ENCODE measurements around the gene DNAJC7.
"Not testable (repeated sequence)": the region's sequence is repeated elsewhere in the genome, so short reads cannot be mapped to it uniquely, and the experiment has no call there.

DNAJC7 gene

DNA sequence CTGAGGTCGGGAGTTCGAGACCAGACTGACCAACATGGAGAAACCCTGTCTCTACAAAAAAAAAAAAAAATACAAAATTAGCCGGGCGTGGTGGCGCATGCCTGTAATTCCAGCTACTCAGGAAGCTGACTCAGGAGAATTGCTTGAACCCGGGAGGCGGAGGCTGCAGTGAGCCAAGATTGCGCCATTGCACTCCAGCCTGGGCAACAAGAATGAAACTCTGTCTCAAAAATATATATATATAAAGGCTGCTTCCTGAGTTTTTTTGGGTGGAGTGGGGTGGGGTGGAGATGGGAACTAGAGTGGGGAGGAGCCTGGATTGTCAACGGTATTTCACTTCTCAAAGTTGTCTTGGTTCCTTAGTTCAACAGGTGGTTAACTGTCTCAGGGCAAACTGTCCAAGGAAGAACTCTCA is 7.0 kb downstream of the DNAJC7 start:
- DNase-seq: not testable (repeated sequence)

DNA sequence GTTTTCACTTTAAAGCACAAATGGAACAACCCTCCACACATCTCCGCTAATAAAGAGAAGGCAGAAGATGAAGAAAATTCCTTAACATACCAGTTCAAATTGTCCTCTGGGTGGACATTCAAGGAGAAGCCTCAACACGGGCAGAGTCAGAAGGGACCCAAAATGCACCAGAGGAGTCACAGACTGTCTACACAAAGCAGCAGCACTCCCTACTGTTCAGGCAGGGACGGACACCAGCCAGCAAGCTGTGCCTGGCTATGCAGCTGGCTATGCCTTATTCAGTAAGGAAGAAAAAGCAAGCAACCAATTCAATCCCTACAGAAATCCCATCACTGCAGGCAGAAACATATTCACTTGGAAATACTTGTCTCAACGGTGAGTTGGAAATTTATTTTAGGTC is 8.1 kb downstream of the DNAJC7 start:
- no peak for DNase-seq

DNA sequence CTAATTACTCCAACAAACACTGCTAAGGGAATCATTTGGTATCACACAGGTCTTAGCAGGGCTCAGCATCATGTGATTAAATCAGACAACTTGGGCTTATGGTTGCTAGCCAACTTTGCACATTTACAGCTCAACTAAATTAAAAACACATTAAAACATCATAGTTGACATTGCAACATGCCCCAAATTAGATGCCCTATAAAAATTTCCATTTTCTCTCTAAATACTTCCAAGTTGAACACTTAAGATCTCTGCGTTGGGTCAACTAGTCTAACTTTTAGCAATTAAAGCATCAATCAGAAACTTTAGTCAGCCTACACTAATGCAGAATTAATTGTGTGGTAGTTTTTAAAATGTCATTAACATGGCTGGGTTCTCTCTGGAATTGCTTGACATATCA is 12.1 kb downstream of the DNAJC7 start:
- DNase-seq: no peak

DNA sequence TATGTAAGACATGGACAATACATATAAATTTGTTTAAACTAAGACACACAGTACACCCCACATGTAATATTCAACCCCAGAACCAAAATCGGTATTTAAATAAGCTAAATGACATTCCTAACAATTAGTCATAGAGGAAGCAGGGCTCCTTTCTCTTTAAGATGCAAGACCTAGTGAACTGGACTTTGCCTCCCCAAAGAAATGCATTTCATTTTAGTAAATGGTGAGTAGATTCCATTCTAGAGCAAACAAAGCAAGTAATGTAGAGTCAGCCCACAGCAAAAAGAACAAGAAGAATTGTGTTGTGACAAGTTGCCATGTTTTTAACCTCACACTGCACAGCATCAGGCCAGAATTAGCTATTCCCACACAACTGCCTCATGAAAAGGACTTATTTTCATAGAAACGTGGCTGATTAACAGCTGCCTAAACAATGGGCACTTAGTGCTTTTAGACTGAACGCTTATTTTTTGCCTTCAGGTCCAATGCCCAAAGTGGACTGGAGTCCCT is 14.4 kb downstream of the DNAJC7 start:
- no peak for DNase-seq

DNA sequence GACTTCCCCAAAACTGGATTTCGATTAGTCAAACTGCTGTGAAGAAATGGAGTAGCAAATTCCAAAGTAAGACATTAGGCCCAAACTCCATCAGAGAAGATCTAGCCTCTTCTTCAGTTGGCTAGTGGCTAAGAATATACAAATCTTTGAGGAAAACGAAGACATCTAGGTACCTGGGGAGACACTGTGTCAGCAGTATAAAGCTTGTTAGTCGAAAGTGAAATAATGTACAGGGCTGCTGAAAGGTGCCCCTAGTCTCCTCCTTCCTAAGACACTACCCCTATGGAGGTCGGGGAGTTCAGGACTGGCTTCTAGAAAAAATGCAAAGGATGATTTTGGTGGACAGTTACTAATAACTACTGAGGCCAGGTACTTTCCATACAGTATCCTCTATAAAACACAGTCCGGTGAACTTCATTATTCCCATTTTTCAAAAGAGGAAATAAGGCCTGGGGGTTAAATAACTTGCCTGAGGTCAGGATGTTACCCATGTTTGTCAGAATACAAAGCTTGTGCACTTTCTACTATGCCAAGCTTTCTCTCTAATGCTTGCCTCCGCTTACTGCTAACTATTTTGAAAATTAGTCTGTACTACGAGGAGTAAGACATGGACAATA is 15.0 kb downstream of the DNAJC7 start:
- DNase-seq: no peak

GRCh38 chr17:42001729-42002128 is 15.5 kb downstream of the DNAJC7 start:
- no peak for DNase-seq

DNA sequence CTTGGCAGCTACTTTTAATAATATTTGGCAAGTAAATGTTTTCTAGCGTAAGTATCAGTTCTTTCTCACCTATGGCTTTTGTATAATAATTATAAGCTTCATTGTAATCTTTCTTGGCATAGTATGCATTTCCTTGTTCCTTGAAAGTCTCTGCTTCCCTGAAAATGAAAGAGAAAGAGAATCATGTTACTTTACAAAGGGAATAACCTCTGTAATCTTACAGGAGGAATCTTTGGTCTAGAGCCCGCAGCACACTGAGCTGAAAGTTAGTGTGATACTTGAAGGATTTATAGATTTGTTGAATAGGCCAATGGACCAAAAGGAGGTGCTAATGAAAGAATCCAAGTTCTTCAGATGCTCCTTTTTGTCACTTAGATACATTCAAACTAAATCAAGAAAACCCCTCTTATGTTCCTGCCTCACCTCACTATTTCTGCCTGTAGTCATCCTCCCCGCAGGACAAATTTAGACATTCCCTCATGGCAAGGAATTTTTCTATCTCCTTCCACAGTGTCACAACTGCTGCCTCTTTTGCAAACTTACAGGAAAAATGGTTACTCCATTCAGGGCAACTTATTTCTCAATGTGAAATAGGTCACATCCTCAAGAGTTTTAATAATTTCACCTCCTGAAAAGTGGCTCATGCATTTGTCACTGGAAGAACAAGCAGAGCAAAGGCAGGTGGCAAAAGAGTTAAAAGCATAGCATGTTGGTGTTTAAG is 16.7 kb downstream of the DNAJC7 start:
- no peak for DNase-seq

DNA sequence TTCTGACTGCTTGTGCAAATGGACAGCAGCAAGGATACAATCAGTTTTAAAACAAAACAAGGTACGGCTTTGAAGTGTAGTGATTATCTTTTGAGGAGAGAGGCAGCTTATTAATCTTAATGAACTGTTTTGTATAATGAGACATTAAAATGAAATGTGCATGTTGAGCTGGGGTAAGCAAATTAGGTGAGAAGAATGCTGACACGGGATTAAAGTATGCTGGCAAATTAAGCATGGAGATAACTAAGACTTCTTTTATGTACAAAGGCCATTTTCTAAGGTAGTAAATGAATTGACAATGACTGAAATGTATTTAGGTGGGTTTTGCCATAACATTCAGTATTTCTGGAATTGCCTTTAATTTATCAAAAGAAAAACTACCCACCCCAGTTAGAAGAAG is 18.7 kb downstream of the DNAJC7 start:
- no peak for DNase-seq

GRCh38 chr17:41996855-41997164 is 20.4 kb downstream of the DNAJC7 start:
- DNase-seq: no peak

DNA sequence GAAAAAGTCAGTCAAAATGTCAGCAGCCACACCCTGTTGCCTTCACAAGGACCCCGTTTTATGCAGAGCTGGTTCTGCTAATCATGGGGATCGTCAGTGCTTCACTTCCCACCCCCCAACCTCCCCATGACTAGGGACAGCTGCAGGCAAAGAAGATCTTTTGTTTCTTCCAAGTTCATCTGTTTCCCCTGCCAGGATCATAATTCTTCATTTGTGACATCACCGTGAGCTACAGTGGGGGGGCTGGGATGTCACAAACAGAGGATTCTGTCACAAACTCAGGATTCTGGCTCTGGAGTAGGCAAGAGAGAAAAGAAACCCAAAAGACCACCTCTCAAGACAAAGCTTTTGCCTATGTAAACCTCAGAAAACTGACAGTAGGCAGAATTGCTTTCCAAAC is 24.7 kb downstream of the DNAJC7 start:
- no peak for DNase-seq

DNA sequence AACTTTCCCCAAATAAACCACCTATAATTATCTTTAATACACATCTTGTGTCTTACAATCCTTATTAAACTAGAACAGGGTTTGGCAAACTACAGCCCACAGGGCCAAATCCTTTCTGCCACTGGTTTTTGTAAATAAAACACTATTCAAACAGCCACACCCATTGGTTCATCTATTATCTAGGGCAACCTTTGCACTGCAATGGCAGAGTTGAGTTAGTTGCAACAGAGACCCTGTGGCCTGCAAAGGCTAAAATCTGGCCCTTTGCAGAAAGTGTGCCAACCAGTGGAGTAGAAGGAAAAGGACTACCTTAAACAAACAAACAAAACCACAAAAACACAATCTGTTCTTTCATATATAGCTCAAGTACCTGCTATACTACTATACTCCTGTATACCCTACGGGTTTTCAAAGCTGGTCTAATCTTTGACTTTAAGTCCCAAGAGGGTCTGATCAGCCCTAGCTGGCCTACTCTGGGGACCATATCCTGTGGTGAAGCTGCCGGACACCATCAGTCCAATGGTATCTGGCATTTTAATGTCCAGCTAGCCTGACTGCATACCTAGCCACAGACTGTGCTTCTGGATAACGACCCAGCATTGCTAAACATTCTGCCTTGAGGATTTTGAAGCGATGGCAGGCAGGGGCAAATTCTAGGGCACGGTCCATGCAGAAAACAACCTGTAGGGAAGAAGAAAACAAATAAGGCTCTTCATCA is 27.4 kb downstream of the DNAJC7 start:
- no peak for DNase-seq

GRCh38 chr17:41988418-41988817 is 28.8 kb downstream of the DNAJC7 start:
- no peak for DNase-seq

GRCh38 chr17:41987642-41988041 is 29.6 kb downstream of the DNAJC7 start:
- DNase-seq: no peak

GRCh38 chr17:41986634-41987033 is 30.6 kb downstream of the DNAJC7 start:
- DNase-seq: no peak

DNA sequence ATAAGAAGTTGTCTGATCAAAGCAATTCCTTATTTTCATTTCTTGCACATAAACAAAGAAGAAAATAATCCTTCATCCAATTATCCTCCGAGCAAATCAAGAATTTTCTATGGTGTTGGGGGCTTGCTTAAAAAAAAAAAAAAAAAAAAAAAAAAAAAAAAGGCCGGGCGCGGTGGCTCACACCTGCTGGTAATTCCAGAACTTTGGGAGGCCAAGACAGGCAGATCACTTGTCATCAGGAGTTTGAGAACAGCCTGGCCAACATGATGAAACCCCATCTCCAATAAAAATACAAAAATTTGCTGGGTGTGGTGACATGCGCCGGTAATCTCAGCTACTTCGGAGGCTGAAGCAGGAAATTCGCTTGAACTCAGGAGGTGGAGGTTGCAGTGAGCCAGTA is 31.3 kb downstream of the DNAJC7 start:
- no peak for DNase-seq

DNA sequence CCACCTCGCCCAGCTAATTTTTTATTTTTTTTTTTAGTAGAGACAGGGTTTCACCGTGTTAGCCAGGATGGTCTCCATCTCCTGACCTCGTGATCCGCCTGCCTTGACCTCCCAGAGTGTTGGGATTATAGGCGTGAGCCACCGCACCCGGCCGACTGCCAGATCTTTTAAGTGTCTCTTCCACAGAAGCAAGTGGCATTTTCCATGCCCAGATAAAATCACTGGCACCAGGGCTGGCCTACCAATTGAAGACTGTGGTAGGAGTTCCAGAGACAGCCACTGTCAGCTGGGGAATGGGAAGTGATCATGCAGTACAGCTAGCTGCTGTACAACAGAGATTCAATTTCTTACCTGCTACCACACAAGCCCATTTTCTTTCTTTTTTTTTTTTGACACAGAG is 32.8 kb downstream of the DNAJC7 start:
- no peak for DNase-seq

DNA sequence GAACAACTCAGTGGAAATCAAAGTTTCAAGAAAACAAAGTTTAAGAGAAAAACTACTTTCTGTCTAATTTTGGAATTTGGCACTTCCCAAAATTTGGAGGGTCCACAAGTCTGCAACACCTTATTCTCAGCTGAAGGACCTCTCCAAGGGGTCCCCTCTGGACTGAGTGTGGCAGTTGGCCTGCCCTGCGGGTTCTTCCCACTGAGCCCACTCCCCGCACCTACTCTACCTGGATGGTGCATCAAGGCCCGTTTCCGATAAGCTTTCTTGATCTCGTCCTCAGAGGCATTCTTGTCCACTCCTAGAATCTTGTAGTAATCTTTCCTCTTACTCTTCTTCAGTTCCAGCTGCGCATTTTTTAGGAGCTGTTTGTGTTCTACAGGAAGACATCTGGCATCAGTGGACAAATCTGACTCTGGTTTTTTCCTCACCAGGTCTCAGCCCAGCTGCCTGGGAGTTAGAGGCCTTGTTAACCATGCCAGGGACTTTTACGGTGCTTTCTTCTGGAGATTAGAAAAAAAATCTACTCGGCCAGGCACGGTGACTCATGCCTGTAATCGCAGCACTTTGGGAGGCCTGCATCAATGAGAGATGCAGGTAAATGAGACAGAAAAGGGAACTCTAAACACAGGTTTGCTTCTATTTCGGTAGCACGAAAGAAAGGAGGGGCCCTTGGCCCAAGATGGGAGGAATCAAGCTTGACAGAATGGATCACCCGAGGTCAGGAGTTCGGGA is 35.0 kb downstream of the DNAJC7 start:
- DNase-seq: no peak

DNA sequence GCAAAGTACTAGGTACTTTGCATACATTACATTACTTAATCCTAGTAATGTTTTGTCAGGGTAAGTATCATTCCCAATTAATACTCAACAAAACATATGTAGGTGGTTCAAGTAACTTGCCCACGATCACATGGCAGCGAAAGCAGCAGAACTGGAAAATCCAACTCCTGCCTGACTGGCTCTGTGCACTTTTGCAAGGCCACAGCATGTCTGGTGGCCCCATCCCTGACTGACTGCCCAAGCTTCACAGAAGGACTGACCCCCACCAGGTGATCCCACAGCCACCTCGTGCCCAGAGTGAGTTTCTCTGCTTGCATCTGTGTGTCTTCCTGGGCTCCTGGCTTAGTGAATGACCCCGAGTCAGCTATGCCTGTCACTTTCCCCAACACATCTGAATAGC is 39.2 kb downstream of the DNAJC7 start:
- DNase-seq: no peak

DNA sequence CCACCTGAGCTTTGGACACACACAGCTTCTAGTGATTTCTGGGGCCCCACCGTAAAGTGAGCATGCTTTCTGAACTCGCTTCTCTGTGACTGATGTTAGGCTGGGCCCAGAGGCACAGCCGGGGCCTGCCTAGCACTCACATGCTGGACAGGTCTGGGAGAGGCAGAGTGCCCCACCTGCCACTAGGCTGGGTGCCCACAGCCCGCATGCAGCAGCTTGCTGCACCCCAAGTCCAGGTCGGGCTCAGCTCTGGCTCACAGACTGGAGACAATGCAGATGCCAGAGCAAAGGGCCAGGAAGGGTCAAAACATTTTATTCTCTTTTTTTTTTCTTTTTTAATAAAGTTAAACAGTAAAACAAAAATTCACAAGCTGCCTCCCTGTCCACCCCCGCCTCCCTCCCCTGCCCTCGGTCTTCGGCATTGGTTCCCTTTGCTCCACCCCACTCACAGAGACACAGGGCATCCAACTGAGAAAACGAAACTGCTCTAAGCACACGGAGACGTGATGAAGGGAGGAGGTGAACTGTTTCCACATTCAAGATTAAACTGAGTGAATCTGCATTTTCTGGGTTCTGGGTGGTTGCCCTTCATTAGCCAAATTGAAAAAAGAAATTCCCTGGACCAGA is 41.0 kb downstream of the DNAJC7 start:
- no peak for DNase-seq

DNA sequence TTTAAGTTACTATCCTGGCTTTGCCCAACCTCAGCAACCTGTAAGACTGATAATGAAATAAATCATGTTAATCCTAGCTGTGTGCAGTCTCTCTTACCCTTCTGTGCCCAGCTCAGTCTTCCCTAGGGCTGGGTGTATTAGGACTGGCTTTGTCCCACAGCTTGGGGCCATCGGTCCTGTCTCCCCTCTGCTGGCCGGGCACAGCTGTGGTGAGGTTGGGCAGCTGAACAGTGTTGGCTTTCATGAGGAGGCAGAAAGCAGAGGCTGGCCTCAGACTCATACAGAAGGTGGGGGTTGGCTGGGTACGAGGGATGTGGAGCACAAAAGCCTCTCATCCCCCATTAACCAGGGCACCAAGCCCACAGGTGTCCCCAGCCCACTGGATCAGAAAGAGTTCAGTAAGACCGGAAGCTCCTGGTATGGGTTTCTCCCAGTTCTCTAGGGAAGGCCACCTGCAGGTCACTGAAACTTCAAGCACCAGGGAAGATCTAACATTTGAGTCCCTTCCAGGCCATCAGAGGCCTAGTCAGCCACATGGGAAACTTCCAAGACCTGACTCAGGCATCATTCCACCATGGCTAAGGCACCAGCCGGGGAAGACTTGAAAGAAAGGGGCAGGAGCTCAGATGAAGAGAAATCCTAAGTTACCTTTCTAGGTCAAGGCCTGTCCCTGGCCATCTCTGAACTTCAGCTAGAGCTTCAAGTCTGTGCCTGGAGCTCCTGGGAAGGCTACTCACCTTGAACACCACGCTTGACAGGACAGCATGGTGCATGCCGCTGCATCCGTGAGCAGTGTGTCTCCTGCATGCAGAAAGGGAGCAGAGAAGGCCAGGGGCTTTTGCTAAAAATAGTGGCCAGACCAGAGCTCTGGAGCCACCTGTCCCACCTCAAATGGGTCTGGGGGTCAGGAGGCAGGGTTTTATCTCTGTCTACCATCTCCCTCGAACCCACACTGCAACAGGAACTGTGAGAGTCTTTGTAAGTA is 41.8 kb downstream of the DNAJC7 start:
- no peak for DNase-seq

DNA sequence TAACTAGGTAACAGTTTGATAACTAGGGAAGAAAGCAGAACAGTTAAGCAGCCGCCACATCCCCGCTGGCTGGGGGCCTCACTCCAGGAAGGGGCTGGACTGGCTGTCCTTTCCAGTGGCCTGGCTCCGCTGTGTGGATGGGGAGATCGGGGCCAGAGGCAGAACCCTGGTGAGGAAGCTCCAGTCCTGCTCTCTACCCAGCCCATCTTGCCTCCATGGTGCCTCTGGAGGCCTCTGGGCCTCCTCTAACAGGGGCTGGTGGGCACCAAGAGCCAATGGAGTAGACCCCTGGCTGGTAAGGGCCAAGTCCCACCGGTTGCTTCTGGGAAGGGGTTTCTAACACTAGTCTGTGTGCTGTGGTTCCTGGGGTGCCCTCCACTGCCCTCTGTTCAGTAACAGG is 42.6 kb downstream of the DNAJC7 start:
- DNase-seq: no peak

- no peak for DNase-seq
Observed at GRCh38 chr17:41974031-41974430, 43.2 kb downstream of the DNAJC7 start.
